Mesenchymal stem cell (in vitro differentiated cells and primary cell): ENCODE data around the gene CIAO3.

Source experiments
- DNase-seq: peaks from one replicate; pipeline ENCODE4 v3.0.0-alpha.2; 2013
- H2AFZ ChIP-seq: one replicate; pipeline ENCODE4 v1.6.1; 2013; ENCODE audit warnings: low read depth, mild to moderate bottlenecking, control low read depth, inconsistent platforms, low read length, moderate library complexity
- H2AK5ac ChIP-seq: 2 replicates; pipeline ENCODE4 v1.6.1; 2013; ENCODE audit warnings: low read length, moderate library complexity, mild to moderate bottlenecking, inconsistent platforms; ENCODE audit not compliant: severe bottlenecking
- H2BK120ac ChIP-seq: one replicate; pipeline ENCODE4 v1.6.1; 2013; ENCODE audit warnings: low read depth, mild to moderate bottlenecking, inconsistent platforms, low read length, moderate library complexity
- H2BK12ac ChIP-seq, 2 experiments: one replicate each; pipeline ENCODE4 v1.6.1; 2013; ENCODE audit warnings: inconsistent platforms in 2 of 2, low read length in 2 of 2, mild to moderate bottlenecking in 2 of 2, moderate library complexity in 2 of 2, control low read depth in 1 of 2
- H2BK15ac ChIP-seq: one replicate; pipeline ENCODE4 v1.6.1; 2013; ENCODE audit warnings: mild to moderate bottlenecking, low read depth, inconsistent platforms; ENCODE audit not compliant: poor library complexity, severe bottlenecking
- H2BK5ac ChIP-seq: 2 replicates; pipeline ENCODE4 v1.6.1; 2013; ENCODE audit warnings: low read depth, mild to moderate bottlenecking, low read length, control low read depth, inconsistent platforms; ENCODE audit not compliant: poor library complexity, severe bottlenecking
- H3K14ac ChIP-seq, 2 experiments: one replicate each; pipeline ENCODE4 v1.6.1; 2013; ENCODE audit warnings: inconsistent platforms in 2 of 2, low read length in 2 of 2, control low read depth in 1 of 2, mild to moderate bottlenecking in 1 of 2, moderate library complexity in 1 of 2
- H3K18ac ChIP-seq, 2 experiments: one replicate each; pipeline ENCODE4 v1.6.1; 2013; ENCODE audit warnings: inconsistent platforms in 2 of 2, low read length in 2 of 2, control low read depth in 1 of 2, low read depth in 1 of 2, mild to moderate bottlenecking in 1 of 2
- H3K23ac ChIP-seq, 2 experiments: one replicate each; pipeline ENCODE4 v1.6.1; 2013; ENCODE audit warnings: inconsistent platforms in 2 of 2, low read length in 2 of 2, mild to moderate bottlenecking in 2 of 2, moderate library complexity in 2 of 2, control low read depth in 1 of 2
- H3K27ac ChIP-seq: 2 replicates; pipeline ENCODE4 v1.5.1; 2013; ENCODE audit warnings: mild to moderate bottlenecking, moderate library complexity, low read length, control low read depth, inconsistent platforms; ENCODE audit not compliant: poor library complexity, severe bottlenecking
- H3K27me3 ChIP-seq, 2 experiments: 2 replicates each; pipeline versions ENCODE4 v1.6.1 to v1.7.0; 2013; ENCODE audit warnings: low read length in 2 of 2, mild to moderate bottlenecking in 2 of 2, moderate library complexity in 2 of 2, control low read depth in 1 of 2, inconsistent platforms in 1 of 2; ENCODE audit not compliant: control insufficient read depth in 1 of 2, insufficient read depth in 1 of 2
- H3K36me3 ChIP-seq, 2 experiments: 2 replicates each; pipeline versions ENCODE4 v1.6.1 to v1.7.0; 2013; ENCODE audit warnings: low read length in 2 of 2, control low read depth in 1 of 2, inconsistent platforms in 1 of 2, low read depth in 1 of 2, mild to moderate bottlenecking in 1 of 2; ENCODE audit not compliant: insufficient read depth in 2 of 2, control insufficient read depth in 1 of 2
- H3K4ac ChIP-seq, 2 experiments: one replicate each; pipeline ENCODE4 v1.6.1; 2013; ENCODE audit warnings: inconsistent platforms in 2 of 2, low read length in 2 of 2, mild to moderate bottlenecking in 2 of 2, moderate library complexity in 2 of 2, control low read depth in 1 of 2, low read depth in 1 of 2
- H3K4me1 ChIP-seq: 2 replicates; pipeline ENCODE4 v1.6.1; 2013; ENCODE audit warnings: low read depth, low read length, control low read depth; ENCODE audit not compliant: control insufficient read depth, insufficient read depth
- H3K4me2 ChIP-seq: 2 replicates; pipeline ENCODE4 v1.6.1; 2013; ENCODE audit warnings: low read length, mild to moderate bottlenecking, inconsistent platforms; ENCODE audit not compliant: poor library complexity, severe bottlenecking
- H3K4me3 ChIP-seq, 2 experiments: 2 replicates each; pipeline versions ENCODE4 v1.5.1 to v1.7.0; 2013; ENCODE audit warnings: low read length in 2 of 2, mild to moderate bottlenecking in 2 of 2, control low read depth in 1 of 2, low read depth in 1 of 2; ENCODE audit not compliant: insufficient read depth in 1 of 2
- H3K79me1 ChIP-seq: replicated peaks from 2 replicates; pipeline ENCODE4 v1.6.1; 2013; ENCODE audit warnings: mild to moderate bottlenecking, control low read depth, low read length, inconsistent platforms; ENCODE audit not compliant: poor library complexity, severe bottlenecking
- H3K9ac ChIP-seq: 2 replicates; pipeline ENCODE4 v1.7.0; 2013; ENCODE audit warnings: mild to moderate bottlenecking, low read length, moderate library complexity
- H3K9me3 ChIP-seq: 2 replicates; pipeline ENCODE4 v1.7.0; 2013; ENCODE audit warnings: mild to moderate bottlenecking, low read length; ENCODE audit not compliant: control insufficient read depth
- H4K8ac ChIP-seq: one replicate; pipeline ENCODE4 v1.6.1; 2013; ENCODE audit warnings: inconsistent platforms, mild to moderate bottlenecking, low read length, moderate library complexity
- H4K91ac ChIP-seq: one replicate; pipeline ENCODE4 v1.6.1; 2013; ENCODE audit warnings: mild to moderate bottlenecking, low read length, inconsistent platforms
- WGBS: methylation state at CpG from one replicate; pipeline ENCODE4 v1.1.7; 2013; ENCODE audit warnings: mixed read lengths; 5-methylcytosine and 5-hydroxymethylcytosine counted together

The CIAO3 gene

DNA sequence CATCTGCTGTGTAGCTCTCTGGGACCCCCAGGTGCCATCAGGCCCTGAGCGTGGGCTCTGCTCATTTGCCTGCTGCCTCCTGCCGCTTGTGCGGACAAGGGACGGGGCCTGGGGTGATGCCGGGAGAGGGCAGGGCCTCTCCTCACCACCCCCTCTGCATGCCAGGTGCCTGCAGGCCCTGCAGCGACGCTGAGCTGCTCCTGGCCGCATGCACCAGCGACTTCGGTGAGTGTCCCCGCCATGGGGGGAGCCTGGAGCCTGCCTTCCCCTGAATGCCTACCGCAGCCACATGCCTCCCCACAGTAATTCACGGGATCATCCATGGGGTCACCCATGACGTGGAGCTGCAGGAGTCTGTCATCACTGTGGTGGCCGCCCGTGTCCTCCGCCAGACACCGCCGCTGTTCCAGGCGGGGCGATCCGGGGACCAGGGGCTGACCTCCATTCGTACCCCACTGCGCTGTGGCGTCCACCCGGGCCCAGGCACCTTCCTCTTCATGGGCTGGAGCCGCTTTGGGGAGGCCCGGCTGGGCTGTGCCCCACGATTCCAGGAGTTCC lies 23.9 kb downstream of the CIAO3 start:
- Histone ChIP-seq H2BK5ac (no peak overlapping the region), H2AFZ (no peak overlapping the region), H4K8ac (no peak overlapping the region), H3K4me2 (no peak overlapping the region), H3K23ac (no peak overlapping the region), H2AK5ac (no peak overlapping the region), H3K36me3 (peaks cover 0 to 26% of the 10 kb centered on the region in 2 experiments), H3K18ac (no peak overlapping the region), H3K4ac (no peak overlapping the region), H2BK12ac (peak overlapping the region in 1 of 2 experiments; percentile 40), H3K9me3 (no peaks in the 10 kb centered on the region), H3K27ac (no peak overlapping the region), H2BK15ac (no peak overlapping the region), H3K79me1 (peaks cover 32% of the 10 kb centered on the region), H3K27me3 (no peaks in the 10 kb centered on the region), H3K4me1 (peaks cover 61% of the 10 kb centered on the region), H3K14ac (peak overlapping the region in 1 of 2 experiments; percentile 11), H4K91ac (peak overlapping the region; percentile 22), H2BK120ac (no peak overlapping the region), H3K9ac (no peak overlapping the region), H3K4me3 (no peak overlapping the region)
- WGBS: 95% methylated on average over 28 of the region's 29 CpGs
- no peak for DNase-seq

DNA sequence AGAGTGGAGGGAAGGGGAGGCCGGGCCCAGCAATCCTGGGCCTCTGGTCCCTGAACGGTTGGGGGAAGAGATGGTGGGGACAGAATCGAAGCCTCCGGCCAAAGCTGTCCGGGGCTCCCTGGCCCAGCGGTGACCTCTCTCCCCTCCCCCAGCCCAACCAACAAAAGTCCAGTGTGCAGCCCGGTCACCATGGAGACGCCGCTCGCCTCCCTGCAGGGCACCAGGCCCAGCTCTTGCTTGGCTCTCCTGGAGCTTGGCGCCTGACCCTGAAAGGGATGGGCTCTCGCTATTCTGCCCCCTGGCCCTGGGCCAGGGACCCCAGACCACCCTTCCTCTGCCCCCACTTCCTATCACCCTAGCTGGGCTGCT lies 24.6 kb downstream of the CIAO3 start:
- Histone ChIP-seq H3K4me1 (peaks cover 62% of the 10 kb centered on the region), H3K23ac (peak overlapping the region in 1 of 2 experiments; percentile 67), H3K14ac (no peak overlapping the region), H3K9ac (peak overlapping the region; percentile 65), H2BK15ac (no peak overlapping the region), H3K18ac (peak overlapping the region in 1 of 2 experiments; percentile 71), H3K27me3 (peaks cover 0 to 3% of the 10 kb centered on the region in 2 experiments), H2AK5ac (no peak overlapping the region), H3K4me3 (peak overlapping the region; percentile 48 to 75), H2BK5ac (no peak overlapping the region), H3K27ac (peak overlapping the region; percentile 13), H3K4me2 (peak overlapping the region; percentile 97), H2AFZ (peak overlapping the region; percentile 24), H3K9me3 (no peaks in the 10 kb centered on the region), H2BK12ac (no peak overlapping the region), H4K91ac (no peak overlapping the region), H3K79me1 (peaks cover 26% of the 10 kb centered on the region), H4K8ac (no peak overlapping the region), H3K36me3 (peaks cover 0 to 22% of the 10 kb centered on the region in 2 experiments), H2BK120ac (no peak overlapping the region), H3K4ac (no peak overlapping the region)
- peak; percentile 45 for DNase-seq
- WGBS: 23% methylated on average over 11 of the region's 12 CpGs

DNA sequence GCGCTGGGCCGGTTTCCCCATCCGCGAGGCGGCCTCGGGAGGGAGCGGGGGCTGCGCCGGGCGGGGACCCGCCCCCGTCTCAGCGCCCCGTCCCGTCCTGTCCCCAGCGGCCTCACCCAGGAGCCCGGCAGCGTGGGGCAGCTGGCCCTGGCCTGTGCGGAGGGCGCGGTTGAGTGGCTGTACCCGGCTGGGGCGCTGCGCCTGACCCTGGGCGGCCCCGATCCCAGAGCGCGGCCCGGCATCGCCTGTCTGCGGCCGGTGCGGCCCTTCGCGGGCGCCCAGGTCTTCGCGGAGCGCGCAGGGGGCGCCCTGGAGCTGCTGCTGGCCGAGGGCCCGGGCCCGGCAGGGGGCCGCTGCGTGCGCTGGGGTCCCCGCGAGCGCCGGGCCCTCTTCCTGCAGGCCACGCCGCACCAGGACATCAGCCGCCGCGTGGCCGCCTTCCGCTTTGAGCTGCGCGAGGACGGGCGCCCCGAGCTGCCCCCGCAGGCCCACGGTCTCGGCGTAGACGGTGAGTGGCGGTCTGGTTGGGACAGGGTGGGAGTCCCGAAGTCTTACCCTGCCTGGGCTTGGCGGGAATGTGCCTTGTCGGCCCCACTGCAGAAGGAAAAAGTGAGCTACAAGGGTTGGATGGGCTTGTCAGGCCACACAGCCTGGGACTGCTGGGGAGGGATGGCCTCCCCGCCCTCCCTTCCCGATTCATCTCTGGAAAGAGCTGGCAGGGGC lies 25.2 kb downstream of the CIAO3 start:
- Histone ChIP-seq H3K23ac (peak overlapping the region in 1 of 2 experiments; percentile 67), H4K8ac (no peak overlapping the region), H2AFZ (peak overlapping the region; percentile 36), H3K79me1 (peaks cover 26% of the 10 kb centered on the region), H2BK15ac (no peak overlapping the region), H3K18ac (peak overlapping the region in 1 of 2 experiments; percentile 71), H3K9ac (peak overlapping the region; percentile 65), H2AK5ac (no peak overlapping the region), H2BK120ac (peak overlapping the region; percentile 50), H3K14ac (peak overlapping the region in 1 of 2 experiments; percentile 96), H2BK5ac (no peak overlapping the region), H3K36me3 (peaks cover 0 to 22% of the 10 kb centered on the region in 2 experiments), H3K4ac (peak overlapping the region in 1 of 2 experiments; percentile 34), H4K91ac (peak overlapping the region; percentile 43), H3K27me3 (peaks cover 0 to 8% of the 10 kb centered on the region in 2 experiments), H3K4me1 (peaks cover 62% of the 10 kb centered on the region), H3K4me2 (peak overlapping the region; percentile 97), H3K27ac (peak overlapping the region; percentile 13), H3K4me3 (peak overlapping the region; percentile 63 to 75), H2BK12ac (peak overlapping the region in 1 of 2 experiments; percentile 45), H3K9me3 (no peaks in the 10 kb centered on the region)
- 16% methylated on average over 24 of the region's 74 CpGs for WGBS
- peak; percentile 30 for DNase-seq
